ENCODE measurements around the gene CNIH1. TPM values are rescaled to one million over a fixed set of nuclear protein-coding genes. Genes with fewer than 3 reads are reported as not detected.
A peak's percentile ranks its signal among the peaks of the same experiment; 100 is the strongest.
"Not testable (repeated sequence)": the region's sequence is repeated elsewhere in the genome, so short reads cannot be mapped to it uniquely, and the experiment has no call there.

CNIH1 gene
- total RNA-seq, 1 donor, result 326 TPM

- no peak overlapping the region for H3K4me3 ChIP-seq (ENCODE audit: low read depth, low read length)
- no peak for TF ChIP-seq CTCF (IDR thresholded peaks at IDR 0.05; ENCODE audit: insufficient read depth, low read length)
- DNase-seq (ENCODE audit: low read depth), result no peak
These were observed 55.6 kb downstream of the CNIH1 start for GRCh38 chr14:54385556-54385955.

- no peak overlapping the region for H3K4me3 ChIP-seq (ENCODE audit: low read depth, low read length)
- no peak for TF ChIP-seq CTCF (IDR thresholded peaks at IDR 0.05; ENCODE audit: insufficient read depth, low read length)
- no peak for DNase-seq (ENCODE audit: low read depth)
These were observed 57.3 kb downstream of the CNIH1 start for GRCh38 chr14:54383835-54384234.

GRCh38 chr14:54381821-54382220, 59.4 kb downstream of the CNIH1 start:
- TF ChIP-seq CTCF (IDR thresholded peaks at IDR 0.05; ENCODE audit: insufficient read depth, low read length), result no peak
- no peak overlapping the region for H3K4me3 ChIP-seq (ENCODE audit: low read depth, low read length)
- no peak for DNase-seq (ENCODE audit: low read depth)

- DNase-seq (ENCODE audit: low read depth); H3K4me3 ChIP-seq (ENCODE audit: low read depth, low read length): not testable (repeated sequence)
These were observed 60.6 kb downstream of the CNIH1 start for GRCh38 chr14:54380558-54380957.

GRCh38 chr14:54378893-54379292, 62.3 kb downstream of the CNIH1 start:
- H3K4me3 ChIP-seq (ENCODE audit: low read depth, low read length); DNase-seq (ENCODE audit: low read depth): not testable (repeated sequence)

GRCh38 chr14:54377501-54377900, 63.7 kb downstream of the CNIH1 start:
- no peak overlapping the region for H3K4me3 ChIP-seq (ENCODE audit: low read depth, low read length)
- DNase-seq (ENCODE audit: low read depth), result no peak
- no peak for TF ChIP-seq CTCF (IDR thresholded peaks at IDR 0.05; ENCODE audit: insufficient read depth, low read length)

GRCh38 chr14:54374117-54374884, 66.9 kb downstream of the CNIH1 start:
- peak; percentile 72 for DNase-seq (ENCODE audit: low read depth)
- H3K4me3 ChIP-seq (ENCODE audit: low read depth, low read length), result no peak overlapping the region
- TF ChIP-seq CTCF (IDR thresholded peaks at IDR 0.05; ENCODE audit: insufficient read depth, low read length), result no peak

Other genes with a start within 250 kb of the CNIH1 start
- 10.7 and 33.4 TPM in 2 replicates for gene CDKN3, start 44.4 kb downstream of the CNIH1 start, total RNA-seq (ENCODE audit: low replicate concordance)
- 73.8 and 129 TPM in 2 replicates for gene GMFB, start 47.6 kb upstream of the CNIH1 start, total RNA-seq (ENCODE audit: low replicate concordance)
- gene CGRRF1, start 68.5 kb upstream of the CNIH1 start, total RNA-seq (ENCODE audit: low replicate concordance), result 7.0 and 19.7 TPM in 2 replicates
- 8.6 and 20.1 TPM in 2 replicates for gene SAMD4A, start 125.8 kb upstream of the CNIH1 start, total RNA-seq (ENCODE audit: low replicate concordance)

Measured in fibroblast of the aortic adventitia (primary cell).